CD4-positive, alpha-beta T cell (primary cell): ENCODE results near the gene TFAP2D. TPM values are rescaled to one million over a fixed set of nuclear protein-coding genes. Genes with fewer than 3 reads are reported as not detected.

Experiments
- ATAC-seq: fragments of 200-7000 bp; cut with Tn5 transposase; one replicate; pipeline ENCODE4 v1.10.0; 2022; ENCODE audit warnings: mild to moderate bottlenecking; ENCODE audit not compliant: poor library complexity
- CTCF ChIA-PET: fragments of 350-600 bp; sonication (Branson Sonifier 250); formaldehyde crosslinking; loops from one replicate; lab custom pipeline; 2021; ENCODE audit warnings: antibody characterized with exemption, inconsistent platforms; lab: Charles Lee
- POLR2A ChIA-PET: fragments of 350-600 bp; sonication (Branson Sonifier 250); formaldehyde crosslinking; loops from one replicate; lab custom pipeline; 2021; ENCODE audit warnings: antibody characterized with exemption, inconsistent platforms; lab: Charles Lee
- DNase-seq, 14 experiments: peaks; one replicate each; pipeline ENCODE4 v3.0.0-alpha.2; 2013 to 2020; ENCODE audit warnings: mixed read lengths in 2 of 14
- H3K27ac ChIP-seq, 2 donors: one replicate each; pipeline versions ENCODE4 v1.5.1 to v1.7.0; 2013; ENCODE audit warnings: low read length in 2 of 2, low read depth in 1 of 2, mild to moderate bottlenecking in 1 of 2
- H3K27me3 ChIP-seq, 2 experiments: 1 replicate in 1 of 2; 2 replicates in 1 of 2; pipeline versions ENCODE4 v1.6.1 to v1.7.0; 2013; ENCODE audit warnings: low read length in 2 of 2, control low read depth in 1 of 2, mild to moderate bottlenecking in 1 of 2, moderate library complexity in 1 of 2; ENCODE audit not compliant: insufficient read depth in 2 of 2, control insufficient read depth in 1 of 2
- H3K36me3 ChIP-seq: one replicate; pipeline ENCODE4 v1.6.1; 2013; ENCODE audit warnings: low read length, control low read depth; ENCODE audit not compliant: insufficient read depth
- H3K4me1 ChIP-seq: one replicate; pipeline ENCODE4 v1.6.1; 2013; ENCODE audit warnings: low read length, control low read depth; ENCODE audit not compliant: insufficient read depth
- H3K4me3 ChIP-seq: one replicate; pipeline ENCODE4 v1.5.1; 2013; ENCODE audit warnings: mild to moderate bottlenecking, low read length, moderate library complexity
- H3K9me3 ChIP-seq, 2 experiments: 1 replicate in 1 of 2; 2 replicates in 1 of 2; pipeline versions ENCODE4 v1.6.1 to v1.7.0; 2013; ENCODE audit warnings: low read length in 2 of 2, mild to moderate bottlenecking in 2 of 2, control low read depth in 1 of 2, moderate library complexity in 1 of 2; ENCODE audit not compliant: control insufficient read depth in 1 of 2, insufficient read depth in 1 of 2
- H3K27ac Mint-ChIP-seq: one replicate; pipeline ENCODE4 v1.8.0; 2020; ENCODE audit warnings: mixed read lengths
- H3K27me3 Mint-ChIP-seq: one replicate; pipeline ENCODE4 v1.8.0; 2021; ENCODE audit warnings: mixed read lengths
- H3K36me3 Mint-ChIP-seq: one replicate; pipeline ENCODE4 v1.8.0; 2021; ENCODE audit warnings: low read depth, mixed read lengths
- H3K4me1 Mint-ChIP-seq: one replicate; pipeline ENCODE4 v1.8.0; 2021; ENCODE audit warnings: low read depth, mixed read lengths
- H3K4me3 Mint-ChIP-seq: one replicate; pipeline ENCODE4 v1.8.0; 2020; ENCODE audit warnings: mild to moderate bottlenecking, mixed read lengths
- H3K9me3 Mint-ChIP-seq: one replicate; pipeline ENCODE4 v1.8.0; 2020; ENCODE audit warnings: mixed read lengths
- intact Hi-C, 2 experiments: fragments of 100-400 bp; cut with DNase I in 1 of 2; cut with micrococcal nuclease in 1 of 2; formaldehyde crosslinking; loops; one replicate each; pipeline versions ENCODE4 v1.15.1 to v1.9.0; 2023 to 2025; cut with DNase I, micrococcal nuclease
- total RNA-seq, 174 experiments: library from RNA in 2 of 174; stranded (reverse) in 2 of 174; gene quantifications; one replicate each; pipeline ENCODE4 v1.2.3 and lab custom pipeline; 2021 to 2026
- TF ChIP-seq, protein P1 (sequence below): fragments of 200-600 bp; IDR thresholded peaks from one replicate; pipeline ENCODE4 v1.8.0; 2022; ENCODE audit warnings: antibody characterized with exemption, mild to moderate bottlenecking

TFAP2D gene
- total RNA-seq, 2 experiments from 2014 or later: not detected

DNA sequence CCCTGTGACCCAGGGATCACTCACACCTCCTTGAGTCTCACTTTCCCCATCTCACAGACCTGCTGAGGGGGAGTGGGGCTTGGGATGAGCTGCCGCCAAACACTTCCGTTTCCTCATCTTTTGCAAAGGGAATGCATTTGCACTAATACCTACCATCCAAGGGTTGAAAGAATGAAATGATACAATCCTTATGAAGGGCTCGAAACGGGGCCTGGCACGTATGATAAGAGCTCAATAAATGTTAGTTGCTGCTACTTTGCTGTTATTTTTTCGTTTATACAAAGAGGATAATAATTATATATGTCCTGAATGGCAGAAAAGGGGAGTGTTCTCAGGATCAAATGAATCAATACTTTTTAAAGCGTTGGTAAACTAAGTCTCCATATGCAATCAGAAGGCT, 6.1 kb upstream of the TFAP2D start:
- peaks cover 10 to 21% of the 10 kb centered on the region in 2 experiments for H3K9me3 ChIP-seq
- H3K4me3 Mint-ChIP-seq: no peak overlapping the region
- ATAC-seq (no peak), DNase-seq (no peak)
- no peaks in the 10 kb centered on the region for H3K4me1 ChIP-seq
- ChIA-PET POLR2A (no interaction called here), CTCF (no interaction called here)
- peaks cover 78% of the 10 kb centered on the region for H3K27me3 Mint-ChIP-seq
- no peaks in the 10 kb centered on the region for H3K36me3 Mint-ChIP-seq
- H3K36me3 ChIP-seq: no peaks in the 10 kb centered on the region
- H3K4me1 Mint-ChIP-seq: no peaks in the 10 kb centered on the region
- no peak overlapping the region for H3K27ac Mint-ChIP-seq
- intact Hi-C loops: no loop called here
- H3K9me3 Mint-ChIP-seq: peaks cover 5% of the 10 kb centered on the region
- H3K27ac ChIP-seq: no peak overlapping the region
- TF ChIP-seq, protein P1, sequence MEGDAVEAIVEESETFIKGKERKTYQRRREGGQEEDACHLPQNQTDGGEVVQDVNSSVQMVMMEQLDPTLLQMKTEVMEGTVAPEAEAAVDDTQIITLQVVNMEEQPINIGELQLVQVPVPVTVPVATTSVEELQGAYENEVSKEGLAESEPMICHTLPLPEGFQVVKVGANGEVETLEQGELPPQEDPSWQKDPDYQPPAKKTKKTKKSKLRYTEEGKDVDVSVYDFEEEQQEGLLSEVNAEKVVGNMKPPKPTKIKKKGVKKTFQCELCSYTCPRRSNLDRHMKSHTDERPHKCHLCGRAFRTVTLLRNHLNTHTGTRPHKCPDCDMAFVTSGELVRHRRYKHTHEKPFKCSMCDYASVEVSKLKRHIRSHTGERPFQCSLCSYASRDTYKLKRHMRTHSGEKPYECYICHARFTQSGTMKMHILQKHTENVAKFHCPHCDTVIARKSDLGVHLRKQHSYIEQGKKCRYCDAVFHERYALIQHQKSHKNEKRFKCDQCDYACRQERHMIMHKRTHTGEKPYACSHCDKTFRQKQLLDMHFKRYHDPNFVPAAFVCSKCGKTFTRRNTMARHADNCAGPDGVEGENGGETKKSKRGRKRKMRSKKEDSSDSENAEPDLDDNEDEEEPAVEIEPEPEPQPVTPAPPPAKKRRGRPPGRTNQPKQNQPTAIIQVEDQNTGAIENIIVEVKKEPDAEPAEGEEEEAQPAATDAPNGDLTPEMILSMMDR: no peak
- H3K27me3 ChIP-seq: peaks cover 37 to 59% of the 10 kb centered on the region in 2 experiments
- no peak overlapping the region for H3K4me3 ChIP-seq

DNA sequence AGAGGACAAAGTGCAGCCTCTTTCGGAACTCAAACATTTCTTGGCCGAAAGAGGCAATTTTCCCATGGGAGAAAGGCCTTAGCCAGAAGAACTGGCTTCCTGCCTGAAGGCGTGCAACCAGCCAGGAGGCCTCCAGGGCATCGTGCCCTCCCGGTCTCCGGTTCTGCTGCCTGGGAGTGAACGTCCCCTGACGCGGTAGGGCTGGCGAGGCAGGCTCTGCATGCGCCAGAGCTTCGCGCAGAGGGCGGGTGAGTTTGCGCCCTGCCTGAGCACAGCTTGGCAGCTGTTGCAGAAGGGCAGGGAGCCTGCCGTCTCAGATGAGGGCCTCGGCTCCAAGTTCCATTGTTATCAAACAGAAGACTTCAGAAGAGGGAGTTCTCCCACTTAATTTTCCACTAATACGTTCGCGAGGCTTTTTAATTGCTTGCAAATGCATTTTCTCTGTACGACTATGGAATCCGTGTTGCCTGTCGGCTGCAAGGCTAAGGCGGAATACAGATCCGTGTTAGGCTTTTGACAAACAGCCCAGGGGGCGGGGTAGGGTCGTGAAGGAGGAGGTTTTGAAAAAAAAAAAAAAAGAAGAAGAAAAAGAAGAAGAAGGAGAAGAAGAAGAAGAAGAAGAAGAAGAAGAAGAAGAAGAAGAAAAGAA, 5.5 kb upstream of the TFAP2D start:
- H3K9me3 ChIP-seq: peaks cover 10 to 21% of the 10 kb centered on the region in 2 experiments
- Mint-ChIP-seq H3K36me3 (no peaks in the 10 kb centered on the region), H3K27ac (no peak overlapping the region), H3K4me1 (no peaks in the 10 kb centered on the region), H3K4me3 (no peak overlapping the region), H3K27me3 (peaks cover 84% of the 10 kb centered on the region), H3K9me3 (peaks cover 5% of the 10 kb centered on the region)
- intact Hi-C loops: no loop called here
- H3K27ac ChIP-seq: no peak overlapping the region
- TF ChIP-seq, protein P1: no peak
- no peak for DNase-seq
- ChIA-PET POLR2A (no interaction called here), CTCF (no interaction called here)
- no peaks in the 10 kb centered on the region for H3K4me1 ChIP-seq
- no peaks in the 10 kb centered on the region for H3K36me3 ChIP-seq
- no peak overlapping the region for H3K4me3 ChIP-seq
- ATAC-seq: no peak
- H3K27me3 ChIP-seq: peaks cover 37 to 63% of the 10 kb centered on the region in 2 experiments

DNA sequence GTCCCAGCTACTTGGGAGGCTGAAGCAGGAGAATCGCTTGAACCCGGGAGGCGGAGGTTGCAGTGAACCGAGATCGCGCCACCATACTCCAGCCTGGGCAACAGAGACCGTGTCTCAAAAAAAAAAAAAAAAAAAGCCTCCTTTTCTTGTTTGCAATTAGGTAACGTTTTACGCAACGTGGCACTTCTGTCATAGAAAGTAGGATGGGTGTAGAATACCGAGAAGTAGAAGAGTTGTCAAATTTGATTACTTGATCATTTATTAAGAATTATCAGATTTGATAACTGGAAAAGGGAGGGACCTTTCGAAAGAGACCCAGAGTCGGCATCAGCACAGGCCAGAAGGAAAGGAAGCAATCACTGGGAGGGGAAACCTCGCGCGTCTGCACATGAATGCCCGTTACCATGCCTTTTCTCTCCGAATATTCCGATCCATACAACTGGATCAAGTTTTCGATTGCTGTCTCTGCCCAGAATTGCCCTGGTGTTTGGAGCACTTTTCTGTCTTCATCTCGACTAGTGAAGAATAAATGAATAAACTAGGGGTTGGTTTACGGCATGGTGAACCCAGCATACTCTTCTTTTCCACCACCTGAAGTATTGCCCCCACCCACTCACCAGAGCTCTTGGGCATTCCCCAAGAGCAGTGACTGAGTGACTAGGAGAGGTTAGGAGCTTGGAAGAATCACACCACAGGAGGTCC, 4.5 kb upstream of the TFAP2D start:
- ATAC-seq: no peak
- peaks cover 44 to 72% of the 10 kb centered on the region in 2 experiments for H3K27me3 ChIP-seq
- H3K4me1 ChIP-seq: no peaks in the 10 kb centered on the region
- intact Hi-C loops: no loop called here
- ChIA-PET POLR2A (no interaction called here), CTCF (no interaction called here)
- H3K36me3 Mint-ChIP-seq: no peaks in the 10 kb centered on the region
- DNase-seq: no peak
- TF ChIP-seq, protein P1: no peak
- H3K4me3 Mint-ChIP-seq: no peak overlapping the region
- no peak overlapping the region for H3K4me3 ChIP-seq
- H3K9me3 Mint-ChIP-seq: peaks cover 3% of the 10 kb centered on the region
- no peak overlapping the region for H3K27ac Mint-ChIP-seq
- peaks cover 10 to 21% of the 10 kb centered on the region in 2 experiments for H3K9me3 ChIP-seq
- H3K4me1 Mint-ChIP-seq: no peaks in the 10 kb centered on the region
- no peak overlapping the region for H3K27ac ChIP-seq
- no peaks in the 10 kb centered on the region for H3K36me3 ChIP-seq
- peaks cover 88% of the 10 kb centered on the region for H3K27me3 Mint-ChIP-seq
